Activated CD4-positive, alpha-beta T cell treated with anti-CD3 and anti-CD28 coated beads for 4 hours (primary cell): ENCODE data around the gene PARD6G.

ENCODE experiments used
- DNase-seq, 2 donors: peaks; one replicate each; pipeline ENCODE4 v3.0.0-alpha.2; 2020

The PARD6G gene

DNA sequence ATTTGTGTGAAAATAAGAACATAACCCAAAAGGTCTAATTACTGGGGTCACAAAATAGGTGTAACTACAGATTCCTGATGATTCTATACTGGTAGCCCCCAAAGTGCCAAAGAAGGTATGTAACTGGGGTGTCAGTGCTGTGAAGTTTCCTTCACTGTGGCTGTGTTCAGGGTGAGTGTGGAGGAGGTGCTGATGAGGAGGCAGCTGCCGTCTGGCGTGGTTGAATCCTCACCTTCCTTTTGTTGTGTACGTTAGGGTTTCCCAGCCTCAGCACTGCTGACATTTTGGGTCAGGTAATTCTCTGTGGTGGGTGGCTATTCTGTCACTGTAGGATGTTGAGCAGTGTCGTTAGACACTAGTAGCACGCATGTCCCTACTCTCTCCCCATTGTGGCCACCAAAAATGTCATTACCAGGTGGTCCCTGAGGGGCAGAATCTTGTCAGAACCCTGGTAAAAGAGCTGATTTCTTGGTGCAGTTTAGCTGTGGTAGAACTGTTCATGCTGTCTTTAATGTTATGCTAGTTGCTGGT, 106.8 kb downstream of the PARD6G start:
- no peak for DNase-seq

- no peak for DNase-seq
Observed at GRCh38 chr18:80137976-80138375, 109.3 kb downstream of the PARD6G start.

- DNase-seq, result no peak
Observed at GRCh38 chr18:80137137-80137536, 110.2 kb downstream of the PARD6G start.

DNA sequence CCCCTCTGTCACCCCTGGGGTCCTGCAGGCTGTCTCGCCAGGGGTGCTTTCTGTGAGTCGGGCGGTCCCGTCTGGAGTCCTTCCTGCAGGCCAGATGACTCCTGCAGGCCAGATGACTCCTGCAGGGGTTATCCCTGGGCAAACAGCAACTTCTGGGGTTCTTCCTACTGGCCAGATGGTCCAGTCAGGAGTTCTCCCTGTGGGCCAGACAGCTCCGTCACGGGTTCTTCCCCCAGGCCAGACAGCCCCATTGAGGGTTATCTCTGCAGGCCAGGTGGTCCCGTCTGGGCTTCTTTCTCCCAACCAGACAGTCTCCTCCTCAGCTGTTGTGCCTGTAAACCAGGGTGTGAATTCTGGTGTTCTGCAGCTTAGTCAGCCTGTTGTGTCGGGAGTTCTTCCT, 110.6 kb downstream of the PARD6G start:
- no peak for DNase-seq

DNA sequence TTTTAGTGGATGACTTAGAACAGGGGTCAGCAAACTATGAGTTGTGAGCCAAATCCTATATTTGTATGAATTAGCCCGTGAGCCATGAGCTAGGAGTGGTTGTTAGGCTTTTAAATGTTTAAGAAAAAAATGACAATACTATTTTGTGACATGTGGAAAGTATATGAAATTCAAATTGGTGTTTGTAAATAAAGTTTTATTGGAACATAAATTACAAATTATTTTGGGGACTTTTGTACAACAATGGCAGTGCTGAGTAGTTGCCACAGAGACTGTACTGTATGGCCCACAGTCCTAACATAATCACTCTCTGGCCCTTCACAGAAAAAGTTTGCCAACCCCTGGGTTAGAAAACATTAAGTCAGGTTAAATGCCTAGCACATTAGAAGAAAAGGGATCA, 112.2 kb downstream of the PARD6G start:
- DNase-seq, result no peak

DNA sequence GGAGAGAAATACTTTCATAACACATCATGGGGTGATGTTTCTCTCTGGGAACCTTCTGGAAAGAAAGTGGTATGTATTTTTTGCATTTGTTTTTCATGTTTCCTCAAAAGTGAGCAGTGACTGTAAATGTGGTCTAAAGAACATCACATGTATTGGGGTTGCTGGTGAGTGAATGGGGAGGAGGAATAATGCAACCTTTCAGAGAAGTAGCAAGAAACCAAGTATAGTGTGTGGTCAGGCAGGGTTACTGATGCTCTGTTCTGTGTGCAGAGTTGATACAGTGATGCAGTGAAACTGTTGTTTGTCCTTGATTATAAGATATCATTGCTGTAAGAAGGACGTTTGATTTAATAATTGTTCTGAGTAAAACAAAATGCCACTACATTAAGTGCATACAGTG, 114.2 kb downstream of the PARD6G start:
- no peak for DNase-seq

DNA sequence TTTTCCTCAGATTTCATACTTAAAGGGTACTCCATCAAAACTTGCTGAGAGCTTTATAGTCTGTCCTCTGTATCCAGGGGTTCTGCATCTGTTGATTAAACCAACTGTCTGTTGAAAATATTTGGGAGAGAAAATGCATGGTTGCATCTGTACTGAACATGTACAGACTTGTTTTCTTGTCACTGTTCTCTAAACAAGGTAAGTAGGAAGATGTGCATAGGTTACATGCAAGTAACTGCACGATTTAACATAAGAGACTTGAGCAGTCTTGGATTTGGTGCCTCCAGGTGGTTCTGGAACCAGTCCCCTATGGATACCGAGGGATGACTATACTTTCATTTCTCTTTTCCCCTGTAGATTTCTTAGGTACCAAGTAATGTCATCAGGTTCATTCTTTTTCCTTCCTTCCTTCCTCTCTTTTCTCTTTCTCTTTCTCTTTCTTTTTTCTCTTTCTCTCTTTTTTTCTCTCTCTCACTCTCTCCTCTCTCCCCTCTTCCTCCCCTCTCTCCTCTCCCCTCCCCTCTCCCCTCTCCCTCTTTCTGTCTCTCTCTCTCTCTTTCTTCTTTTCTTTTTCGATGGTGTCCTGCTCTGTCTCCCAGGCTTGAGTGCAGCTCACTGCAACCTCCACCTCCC, 115.0 kb downstream of the PARD6G start:
- DNase-seq, result no peak

DNA sequence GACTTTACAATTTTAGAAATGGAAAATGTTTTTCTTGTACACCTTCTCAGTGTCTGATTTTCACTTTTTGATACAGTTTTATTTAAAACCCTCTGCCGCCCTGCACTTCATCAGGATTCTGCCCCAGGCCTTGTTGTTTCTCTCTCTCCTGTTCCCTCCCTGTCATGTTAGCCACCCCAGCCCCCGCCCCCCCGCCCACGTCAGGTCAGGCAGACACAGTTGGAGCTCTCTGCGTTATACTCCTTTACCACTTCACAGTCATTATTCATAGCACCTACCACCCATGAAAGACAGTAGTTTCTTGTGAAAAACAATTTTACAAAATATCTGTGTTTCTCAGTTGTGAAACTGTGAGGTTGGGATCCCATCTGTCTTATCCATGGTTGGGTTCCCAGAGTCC, 116.8 kb downstream of the PARD6G start:
- DNase-seq, result no peak

DNA sequence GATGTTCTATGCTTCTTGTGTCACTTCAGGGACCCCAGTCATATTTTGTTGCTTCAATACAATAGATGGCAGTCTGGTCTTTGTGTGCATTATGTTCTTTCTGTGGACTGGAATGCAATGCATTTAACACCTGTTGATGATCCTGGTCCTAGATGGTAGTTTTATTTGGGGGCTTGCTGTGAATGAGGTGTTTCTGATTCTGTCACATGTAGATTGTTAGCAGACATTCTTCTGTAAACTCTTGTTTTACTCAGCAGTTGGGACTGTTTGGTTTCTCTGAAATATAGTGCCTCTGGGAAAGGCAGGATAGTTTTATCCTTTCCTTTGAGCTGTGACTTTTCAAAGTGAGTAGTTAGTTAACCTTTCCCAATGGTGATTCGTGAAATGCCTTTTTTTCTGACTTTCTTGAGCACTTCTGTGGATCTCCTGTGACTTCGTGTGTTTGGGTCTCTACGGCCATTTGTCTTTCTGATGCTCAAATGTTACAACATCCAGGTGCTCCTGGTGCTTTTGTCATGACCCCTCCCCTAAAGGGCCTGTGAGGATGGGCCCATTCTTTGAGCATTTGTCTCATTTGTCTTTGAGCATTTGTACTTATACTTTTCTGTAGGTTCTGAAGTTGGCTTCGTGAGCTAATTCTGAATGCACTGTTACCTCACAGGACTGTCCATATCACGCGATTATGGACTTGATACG, 117.5 kb downstream of the PARD6G start:
- no peak for DNase-seq

DNA sequence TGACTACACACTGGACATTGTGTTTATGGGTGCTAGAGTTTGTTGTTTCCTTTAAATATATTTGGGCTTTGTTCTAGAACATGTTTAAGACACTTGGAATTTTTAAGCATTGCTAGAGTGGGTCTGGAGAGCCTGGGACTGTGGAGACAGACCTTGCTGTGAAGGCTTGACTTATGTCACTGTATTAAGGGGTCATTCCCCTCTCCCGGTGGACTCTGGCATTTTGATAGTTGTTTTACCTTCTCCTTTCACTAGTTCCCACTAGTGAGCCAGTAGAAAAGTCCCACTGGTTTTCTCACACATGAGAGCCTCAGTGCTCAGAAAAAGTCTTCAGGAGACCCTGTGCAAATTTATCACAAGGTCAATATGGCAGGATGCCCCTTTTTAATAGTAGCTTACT, 119.7 kb downstream of the PARD6G start:
- DNase-seq, result no peak

GRCh38 chr18:80126797-80127196, 120.5 kb downstream of the PARD6G start:
- DNase-seq, result no peak

- DNase-seq, result no peak
Observed at GRCh38 chr18:80124131-80124530, 123.2 kb downstream of the PARD6G start.

DNA sequence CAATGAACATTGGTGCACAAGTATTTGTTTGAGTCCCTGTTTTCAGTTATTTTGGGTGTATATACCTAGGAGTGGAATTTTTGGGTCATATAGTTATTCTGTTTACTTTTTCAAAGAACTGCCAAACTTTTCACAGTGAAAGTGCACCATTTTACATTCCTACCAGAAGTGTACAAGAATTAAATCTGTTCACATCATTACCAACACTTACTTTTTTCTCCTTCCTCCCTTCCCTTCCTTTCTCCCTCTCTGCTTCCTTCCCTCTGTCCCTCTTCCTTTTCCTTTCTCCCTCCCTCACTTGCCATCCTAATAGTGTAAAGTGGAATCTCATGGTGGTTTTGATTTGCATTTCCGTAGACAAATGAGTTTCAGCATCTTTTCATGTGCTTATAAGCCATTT, 126.4 kb downstream of the PARD6G start:
- no peak for DNase-seq

DNA sequence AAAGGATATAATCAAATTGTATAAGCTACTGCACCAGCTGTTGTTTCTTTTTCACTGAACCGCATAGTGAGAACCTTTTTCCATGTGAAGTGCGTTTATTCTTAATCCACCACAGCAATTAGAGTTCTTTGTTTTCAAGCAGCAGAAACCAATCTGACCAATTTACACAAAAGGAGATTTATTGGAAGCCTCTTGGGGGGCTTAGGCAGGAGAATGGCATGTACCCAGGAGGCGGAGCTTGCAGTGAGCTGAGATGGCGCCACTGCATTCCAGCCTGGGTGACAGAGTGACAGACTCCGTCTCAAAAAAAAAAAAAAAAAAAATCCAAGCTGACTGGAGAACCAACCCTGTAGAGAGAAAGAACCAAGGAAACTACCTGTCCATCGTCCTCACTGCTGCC, 128.2 kb downstream of the PARD6G start:
- DNase-seq, result no peak

DNA sequence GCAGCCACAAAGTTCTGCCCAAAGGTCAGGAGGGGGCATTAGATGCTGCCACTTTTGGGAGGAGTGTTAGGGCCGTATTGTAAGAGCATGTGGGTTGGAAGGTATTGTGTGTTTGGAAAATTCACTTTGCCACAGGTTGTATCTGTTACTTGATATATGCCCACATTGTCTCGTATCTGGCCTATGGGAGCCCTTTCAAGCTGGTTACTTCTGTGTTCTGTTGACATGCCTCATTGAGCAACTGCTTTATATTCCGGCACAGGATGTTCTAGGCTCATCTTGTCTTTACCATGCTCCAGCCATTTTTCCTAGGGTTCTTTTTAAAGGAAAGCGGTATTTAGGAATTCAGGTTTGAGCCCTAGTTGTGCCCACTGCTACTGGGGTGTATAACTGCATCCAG, 132.3 kb downstream of the PARD6G start:
- no peak for DNase-seq

DNA sequence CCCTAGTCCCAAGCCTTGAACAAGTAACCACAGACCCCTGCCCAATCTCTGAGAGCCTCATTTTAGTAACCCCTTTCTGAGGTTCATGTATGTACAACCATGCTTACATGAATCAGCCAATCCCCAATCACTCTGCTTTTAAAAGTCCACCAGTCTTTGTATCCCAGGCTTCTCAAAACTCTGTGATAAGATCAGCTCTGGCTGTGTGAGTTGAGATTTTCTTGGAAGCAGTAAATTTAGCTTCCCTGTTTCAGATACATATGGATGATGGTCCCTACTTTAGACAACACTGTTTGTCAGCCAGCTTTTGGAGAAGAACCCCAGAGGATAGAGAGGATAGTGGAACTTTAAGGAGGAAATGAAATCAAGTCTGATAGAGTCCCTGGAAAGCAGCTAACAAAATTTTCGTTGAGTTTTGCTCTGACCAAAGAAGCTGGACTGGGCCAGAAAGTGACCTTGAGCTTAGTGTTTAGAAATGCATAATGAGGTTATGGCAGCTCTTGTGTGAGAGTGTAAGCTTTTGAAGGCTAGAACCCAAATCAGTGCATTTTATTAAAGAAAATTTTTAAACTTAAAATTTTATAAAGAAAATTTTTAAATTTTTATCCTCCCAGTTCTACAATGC, 134.6 kb downstream of the PARD6G start:
- DNase-seq, result no peak

- peak in 1 of 2 donors; percentile 8 for DNase-seq
Observed at GRCh38 chr18:80109676-80110078, 137.6 kb downstream of the PARD6G start.

DNA sequence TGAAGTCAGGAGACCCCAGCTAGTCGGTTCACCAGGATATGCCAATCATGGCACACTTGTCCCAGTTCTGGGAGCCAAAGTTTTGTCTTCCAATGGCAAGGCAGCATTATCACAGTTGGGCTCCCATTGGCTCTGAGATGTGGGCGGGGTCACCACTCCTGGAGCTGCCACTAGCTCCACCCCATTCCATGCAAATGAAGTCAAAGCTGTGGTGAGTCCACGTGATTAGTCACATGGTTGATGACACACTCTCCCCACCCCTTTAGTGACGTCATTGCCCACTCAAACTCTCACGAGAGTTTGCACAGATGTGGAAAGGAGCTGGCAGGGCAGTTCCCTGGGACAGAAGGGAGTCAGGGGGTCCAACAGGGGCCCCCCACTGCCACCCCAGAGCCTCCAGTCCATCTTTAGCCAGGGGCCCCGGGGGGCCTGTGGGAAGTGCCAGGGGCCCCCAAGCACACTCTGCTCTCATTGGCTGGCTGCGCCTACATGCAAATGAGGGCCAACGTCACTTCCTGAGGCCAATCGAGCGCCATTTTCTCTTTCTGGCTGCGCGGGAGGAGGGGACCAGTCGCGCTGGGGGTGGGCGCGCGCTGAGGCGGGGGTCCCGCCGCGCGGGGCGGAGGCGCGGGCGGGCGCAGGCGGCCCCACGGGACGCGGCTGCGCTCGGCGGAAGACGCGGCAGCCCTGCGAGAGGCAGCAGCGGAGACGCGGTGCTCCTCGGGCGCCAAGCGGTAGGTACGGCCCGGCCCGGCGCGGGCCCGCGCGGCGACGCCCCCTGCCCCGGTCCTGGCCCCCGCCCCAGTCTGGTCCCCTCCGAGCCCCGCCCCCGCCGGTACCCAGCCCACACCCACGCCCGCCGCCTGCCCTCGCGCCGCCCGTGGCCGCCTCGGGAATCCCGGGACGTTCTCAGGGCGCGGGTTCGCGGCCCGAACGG, 138.3 kb downstream of the PARD6G start, which contains the start of gene ADNP2:
TSS of gene ADNP2 (plus strand) at position 524 of the 937 bp plus-strand sequence. CDS start 8,281 bp downstream, outside the sequence.
- peak; percentile 83 to 85 for DNase-seq

DNA sequence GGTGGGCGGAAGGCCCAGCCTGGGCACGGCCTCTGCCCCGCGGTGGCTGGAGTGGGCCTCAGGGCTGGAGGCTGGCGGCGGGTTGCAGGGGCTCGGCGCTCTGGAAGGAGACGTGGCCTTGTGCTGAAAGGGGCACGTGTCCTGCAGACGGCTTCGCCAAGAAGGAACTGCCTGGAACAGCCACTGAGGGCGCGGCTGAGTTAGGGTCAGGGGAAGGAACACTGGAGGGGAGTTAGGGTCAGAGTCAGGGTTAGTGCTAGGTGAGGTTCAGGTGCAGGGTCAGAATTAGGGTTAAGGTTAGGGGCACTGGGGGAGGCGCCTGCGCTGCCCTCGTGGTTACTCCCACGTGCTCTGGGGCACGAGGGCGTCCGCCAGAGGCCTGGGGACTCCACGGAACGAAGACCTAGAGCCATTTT, 139.2 kb downstream of the PARD6G start:
- no peak for DNase-seq

- no peak for DNase-seq
Observed at GRCh38 chr18:80107426-80107825, 139.9 kb downstream of the PARD6G start.
